Esophagus muscularis mucosa (tissue), 3 donors: ENCODE data around the gene HSD11B2.

Source experiments
- CTCF ChIP-seq, 3 experiments: fragments of 200-600 bp in 2 of 3; fragments of 450-650 bp in 1 of 3; sonication (generic) in 2 of 3; IDR thresholded peaks; one replicate each; pipeline ENCODE4 v1.5.1; 2017 to 2019; ENCODE audit warnings: antibody characterized with exemption in 3 of 3, mild to moderate bottlenecking in 2 of 3, moderate library complexity in 1 of 3
- POLR2A ChIP-seq: fragments of 450-650 bp; IDR thresholded peaks from one replicate; pipeline ENCODE4 v1.6.1; 2017; ENCODE audit warnings: antibody characterized with exemption, moderate library complexity, mild to moderate bottlenecking, low read depth
- POLR2AphosphoS5 ChIP-seq, 2 donors: sonication (generic); formaldehyde crosslinking; IDR thresholded peaks; one replicate each; pipeline ENCODE4 v1.6.1; 2017; ENCODE audit warnings: antibody characterized with exemption in 2 of 2

- TF ChIP-seq CTCF (IDR thresholded peaks at IDR 0.05) (no peak), POLR2A (no peak), POLR2AphosphoS5 (IDR thresholded peaks at IDR 0.05) (no peak)
These were observed 13.6 kb downstream of the HSD11B2 start for GRCh38 chr16:67444259-67445125.
